Measurements from ENCODE around the gene PLB1.
"Not testable (repeated sequence)": the region's sequence is repeated elsewhere in the genome, so short reads cannot be mapped to it uniquely, and the experiment has no call there.

Gene PLB1

GRCh38 chr2:28538134-28538533 lies 42.3 kb downstream of the PLB1 start:
- DNase-seq (ENCODE audit: low read depth in 2 of 2), result no peak

- DNase-seq (ENCODE audit: low read depth in 2 of 2), result no peak
These were observed 42.8 kb downstream of the PLB1 start for GRCh38 chr2:28538652-28539051.

- no peak for DNase-seq (ENCODE audit: low read depth in 2 of 2)
These were observed 43.3 kb downstream of the PLB1 start for GRCh38 chr2:28539118-28539541.

GRCh38 chr2:28543316-28544035 lies 47.6 kb downstream of the PLB1 start:
- no peak for DNase-seq (ENCODE audit: low read depth in 2 of 2)

GRCh38 chr2:28544036-28544346 lies 48.1 kb downstream of the PLB1 start:
- no peak for DNase-seq (ENCODE audit: low read depth in 2 of 2)

GRCh38 chr2:28544405-28544921 lies 48.6 kb downstream of the PLB1 start:
- no peak for DNase-seq (ENCODE audit: low read depth in 2 of 2)

- DNase-seq (ENCODE audit: low read depth in 2 of 2), result peak in 1 of 2 donors; percentile 17
These were observed 49.2 kb downstream of the PLB1 start for GRCh38 chr2:28544922-28545589.

GRCh38 chr2:28545590-28546200 lies 49.8 kb downstream of the PLB1 start:
- DNase-seq (ENCODE audit: low read depth in 2 of 2), result peak in 1 of 2 donors; percentile 20

GRCh38 chr2:28546242-28546641 lies 50.4 kb downstream of the PLB1 start:
- DNase-seq (ENCODE audit: low read depth in 2 of 2), result no peak

GRCh38 chr2:28547223-28547860 lies 51.5 kb downstream of the PLB1 start:
- DNase-seq (ENCODE audit: low read depth in 2 of 2), result no peak

GRCh38 chr2:28547906-28548600 lies 52.2 kb downstream of the PLB1 start:
- peak in 1 of 2 donors; percentile 12 for DNase-seq (ENCODE audit: low read depth in 2 of 2)

GRCh38 chr2:28550345-28550744 lies 54.5 kb downstream of the PLB1 start:
- not testable (repeated sequence) for DNase-seq (ENCODE audit: low read depth in 2 of 2)

GRCh38 chr2:28552045-28552823 lies 56.4 kb downstream of the PLB1 start:
- DNase-seq (ENCODE audit: low read depth in 2 of 2), result no peak

- no peak for DNase-seq (ENCODE audit: low read depth in 2 of 2)
These were observed 60.4 kb downstream of the PLB1 start for GRCh38 chr2:28556303-28556702.

- no peak for DNase-seq (ENCODE audit: low read depth in 2 of 2)
These were observed 61.7 kb downstream of the PLB1 start for GRCh38 chr2:28557389-28558131.

GRCh38 chr2:28558158-28558820 lies 62.4 kb downstream of the PLB1 start:
- DNase-seq (ENCODE audit: low read depth in 2 of 2), result no peak

GRCh38 chr2:28558918-28559317 lies 63.1 kb downstream of the PLB1 start:
- no peak for DNase-seq (ENCODE audit: low read depth in 2 of 2)

GRCh38 chr2:28563869-28564268 lies 68.0 kb downstream of the PLB1 start:
- DNase-seq (ENCODE audit: low read depth in 2 of 2), result no peak

GRCh38 chr2:28564346-28564745 lies 68.5 kb downstream of the PLB1 start:
- no peak for DNase-seq (ENCODE audit: low read depth in 2 of 2)

- DNase-seq (ENCODE audit: low read depth in 2 of 2), result no peak
These were observed 69.2 kb downstream of the PLB1 start for GRCh38 chr2:28565033-28565432.
